T-cell (primary cell): ENCODE measurements around the gene ABTB2. TPM values are rescaled to one million over a fixed set of nuclear protein-coding genes. Genes with fewer than 3 reads are reported as not detected.

ENCODE experiments used
- ATAC-seq, 4 experiments: fragments of 200-7000 bp in 3 of 4; fragments of 150-1000 bp in 1 of 4; cut with Tn5 transposase; replicated peaks in 1 of 4; 1 replicate in 3 of 4; 2 replicates in 1 of 4; pipeline ENCODE4 v1.10.0; 2021; ENCODE audit warnings: moderate library complexity in 3 of 4, mild to moderate bottlenecking in 2 of 4, moderate number of reproducible peaks in 1 of 4
- CTCF ChIA-PET, 2 donors: fragments of 300-600 bp; sonication (Branson Sonifier 250); formaldehyde crosslinking; loops; one replicate each; lab custom pipeline; 2022; ENCODE audit warnings: antibody characterized with exemption in 2 of 2; lab: Charles Lee
- POLR2A ChIA-PET, 2 donors: fragments of 300-600 bp; sonication (Branson Sonifier 250); formaldehyde crosslinking; loops; one replicate each; lab custom pipeline; 2022; ENCODE audit warnings: antibody characterized with exemption in 2 of 2; lab: Charles Lee
- DNase-seq, 35 experiments: peaks; one replicate each; pipeline versions ENCODE4 v3.0.0 to v3.0.0-alpha.2; 2013 to 2023
- H3K27ac ChIP-seq: one replicate; pipeline ENCODE4 v1.5.1; 2013; ENCODE audit warnings: low read length
- H3K27me3 ChIP-seq, 2 experiments: replicated peaks in 1 of 2; 1 replicate in 1 of 2; 2 replicates in 1 of 2; pipeline versions ENCODE4 v1.6.1 to v1.7.0; 2013; ENCODE audit warnings: low read length in 1 of 2, mixed read lengths in 1 of 2; ENCODE audit not compliant: control insufficient read depth in 2 of 2, insufficient read depth in 2 of 2; ENCODE audit errors: extremely low read depth in 1 of 2
- H3K36me3 ChIP-seq, 2 donors: 1 replicate in 1 of 2; 2 replicates in 1 of 2; pipeline versions ENCODE4 v1.6.1 to v1.7.0; 2013; ENCODE audit warnings: low read length in 1 of 2; ENCODE audit not compliant: control insufficient read depth in 2 of 2, insufficient read depth in 1 of 2; ENCODE audit errors: extremely low read depth in 1 of 2
- H3K4me1 ChIP-seq, 2 experiments: 1 replicate in 1 of 2; 2 replicates in 1 of 2; pipeline versions ENCODE4 v1.6.1 to v1.7.0; 2013; ENCODE audit warnings: low read length in 2 of 2, mixed read lengths in 1 of 2; ENCODE audit not compliant: insufficient read depth in 2 of 2, control insufficient read depth in 1 of 2; ENCODE audit errors: extremely low read depth in 1 of 2
- H3K4me3 ChIP-seq, 2 donors: 1 replicate in 1 of 2; 2 replicates in 1 of 2; pipeline versions ENCODE4 v1.5.1 to v1.7.0; 2013; ENCODE audit warnings: mild to moderate bottlenecking in 2 of 2, low read length in 1 of 2, moderate library complexity in 1 of 2; ENCODE audit not compliant: control insufficient read depth in 1 of 2; ENCODE audit errors: extremely low read depth in 1 of 2
- H3K9me3 ChIP-seq: 2 replicates; pipeline ENCODE4 v1.7.0; 2013
- H3K27ac Mint-ChIP-seq, 2 donors: one replicate each; pipeline ENCODE4 v1.8.0; 2020 to 2021; ENCODE audit warnings: mild to moderate bottlenecking in 2 of 2, mixed read lengths in 2 of 2
- H3K27me3 Mint-ChIP-seq, 2 donors: one replicate each; pipeline ENCODE4 v1.8.0; 2021 to 2022; ENCODE audit warnings: mixed read lengths in 2 of 2
- H3K36me3 Mint-ChIP-seq: one replicate; pipeline ENCODE4 v1.8.0; 2021; ENCODE audit warnings: mixed read lengths
- H3K4me1 Mint-ChIP-seq, 3 donors: one replicate each; pipeline ENCODE4 v1.8.0; 2020 to 2022; ENCODE audit warnings: mixed read lengths in 3 of 3, mild to moderate bottlenecking in 1 of 3
- H3K4me3 Mint-ChIP-seq, 3 donors: one replicate each; pipeline ENCODE4 v1.8.0; 2020 to 2022; ENCODE audit warnings: mild to moderate bottlenecking in 3 of 3, mixed read lengths in 3 of 3, moderate library complexity in 3 of 3
- H3K9me3 Mint-ChIP-seq, 3 donors: one replicate each; pipeline ENCODE4 v1.8.0; 2020 to 2022; ENCODE audit warnings: mixed read lengths in 3 of 3
- WGBS: methylation state at CpG from one replicate; pipeline ENCODE4 v1.1.5; 2013; ENCODE audit warnings: missing lambda C conversion rate; ENCODE audit not compliant: insufficient coverage; 5-methylcytosine and 5-hydroxymethylcytosine counted together
- total RNA-seq, 35 experiments: library from RNA in 6 of 35; stranded (reverse) in 6 of 35; fragments of 120-200 nt in 1 of 35; gene quantifications; one replicate each; pipeline versions ENCODE4 v1.2.1 to v1.2.4 and lab custom pipeline; 2013 to 2026

Gene ABTB2
- total RNA-seq, result under 1 TPM; 0.50 to 0.93 (median 0.82) TPM
- total RNA-seq (2013), result 0.18 TPM
- total RNA-seq (lab: John Stamatoyannopoulos, UW), result 0.34 to 29.7 (median 3.1) reads per million in 29 experiments

GRCh38 chr11:34357701-34358257, at the start of gene ABTB2:
Gene ABTB2 (minus strand): TSS chr11:34358010.
- CTCF ChIA-PET, result interaction anchor here (0.6 to 2.8 kb wide), 20 partner anchors 10 to 752 kb away, joined by 3 to 14 read pairs (median 3); partner anchors contain the start of genes CAT (in 1 of the 2) and NAT10 (in 1 of the 2)
- POLR2A ChIA-PET, result interaction anchor here (0.6 to 0.7 kb wide), 4 partner anchors 38 to 1775 kb away, joined by 3 to 5 read pairs (median 3); no protein-coding TSS in a partner anchor
- H3K4me1 ChIP-seq, result peaks cover 0 to 29% of the 10 kb centered on the region in 2 experiments
- ATAC-seq, result peak; percentile 89 to 93 (median 90)
- peak within 1 kb of the TSS; percentile 56 to 79 for H3K27ac Mint-ChIP-seq
- peak; percentile 90 to 98 (median 97) for DNase-seq
- H3K27ac ChIP-seq, result peak within 1 kb of the TSS; percentile 58
- H3K36me3 ChIP-seq, result no peaks in the 10 kb centered on the region
- peak within 1 kb of the TSS; percentile 76 to 83 (median 79) for H3K4me3 Mint-ChIP-seq
- peak within 1 kb of the TSS; percentile 74 for H3K4me3 ChIP-seq
- H3K4me1 Mint-ChIP-seq, result peaks cover 21 to 29% (median 25%) of the 10 kb centered on the region in 3 donors
- under 1% methylated on average over 38 of the region's 57 CpGs for WGBS
- peaks cover 39 to 53% of the 10 kb centered on the region in 2 donors for H3K27me3 Mint-ChIP-seq
- H3K36me3 Mint-ChIP-seq, result peaks cover 5% of the 10 kb centered on the region
- H3K27me3 ChIP-seq, result peaks cover 5 to 34% of the 10 kb centered on the region in 2 experiments
- no peaks in the 10 kb centered on the region for H3K9me3 Mint-ChIP-seq
- no peaks in the 10 kb centered on the region for H3K9me3 ChIP-seq

GRCh38 chr11:34407121-34407813, 49.5 kb upstream of the ABTB2 start:
- no peaks in the 10 kb centered on the region for H3K9me3 Mint-ChIP-seq
- H3K36me3 ChIP-seq, result no peaks in the 10 kb centered on the region
- peaks cover 21 to 42% of the 10 kb centered on the region in 2 donors for H3K27me3 Mint-ChIP-seq
- no CpG with 5 or more reads among the region's 2 CpGs for WGBS
- H3K27ac ChIP-seq, result no peak overlapping the region
- H3K4me1 Mint-ChIP-seq, result peaks cover 9 to 13% (median 13%) of the 10 kb centered on the region in 3 donors
- POLR2A ChIA-PET, result no interaction called here
- DNase-seq (no peak), ATAC-seq (no peak)
- H3K4me3 ChIP-seq, result no peak overlapping the region
- H3K27me3 ChIP-seq, result peaks cover 0 to 4% of the 10 kb centered on the region in 2 experiments
- H3K4me1 ChIP-seq, result no peaks in the 10 kb centered on the region
- H3K36me3 Mint-ChIP-seq, result no peaks in the 10 kb centered on the region
- no peak overlapping the region for H3K4me3 Mint-ChIP-seq
- no peak overlapping the region for H3K27ac Mint-ChIP-seq
- CTCF ChIA-PET, result no interaction called here
- H3K9me3 ChIP-seq, result no peaks in the 10 kb centered on the region

GRCh38 chr11:34406413-34406812, 48.6 kb upstream of the ABTB2 start:
- no peaks in the 10 kb centered on the region for H3K9me3 ChIP-seq
- DNase-seq, result no peak
- peaks cover 0 to 4% of the 10 kb centered on the region in 2 experiments for H3K27me3 ChIP-seq
- ChIA-PET POLR2A (no interaction called here), CTCF (no interaction called here)
- no peaks in the 10 kb centered on the region for H3K4me1 ChIP-seq
- Mint-ChIP-seq H3K36me3 (no peaks in the 10 kb centered on the region), H3K27ac (no peak overlapping the region), H3K27me3 (peaks cover 21 to 42% of the 10 kb centered on the region in 2 donors), H3K4me3 (no peak overlapping the region), H3K4me1 (peaks cover 9 to 13% (median 13%) of the 10 kb centered on the region in 3 donors), H3K9me3 (no peaks in the 10 kb centered on the region)
- H3K4me3 ChIP-seq, result no peak overlapping the region
- 83% methylated on average over 1 of the region's 3 CpGs for WGBS
- no peak for ATAC-seq
- no peak overlapping the region for H3K27ac ChIP-seq
- H3K36me3 ChIP-seq, result no peaks in the 10 kb centered on the region

- ATAC-seq (no peak), DNase-seq (peak in 2 of 35 experiments; percentile 6 to 18)
- Histone ChIP-seq H3K9me3 (no peaks in the 10 kb centered on the region), H3K36me3 (no peaks in the 10 kb centered on the region), H3K27ac (no peak overlapping the region), H3K4me3 (no peak overlapping the region), H3K27me3 (peaks cover 0 to 4% of the 10 kb centered on the region in 2 experiments), H3K4me1 (no peaks in the 10 kb centered on the region)
- peaks cover 22 to 42% of the 10 kb centered on the region in 2 donors for H3K27me3 Mint-ChIP-seq
- CTCF ChIA-PET, result no interaction called here
- H3K4me3 Mint-ChIP-seq, result peak overlapping the region in 2 of 3 donors; percentile 22 to 35
- WGBS, result 67% methylated on average over 1 of the region's 7 CpGs
- H3K36me3 Mint-ChIP-seq, result no peaks in the 10 kb centered on the region
- no peaks in the 10 kb centered on the region for H3K9me3 Mint-ChIP-seq
- H3K27ac Mint-ChIP-seq, result no peak overlapping the region
- POLR2A ChIA-PET, result no interaction called here
- peaks cover 9 to 13% (median 13%) of the 10 kb centered on the region in 3 donors for H3K4me1 Mint-ChIP-seq
These were observed 47.5 kb upstream of the ABTB2 start for GRCh38 chr11:34405079-34405858.

- peaks cover 9 to 13% (median 13%) of the 10 kb centered on the region in 3 donors for H3K4me1 Mint-ChIP-seq
- Histone ChIP-seq H3K4me3 (no peak overlapping the region), H3K4me1 (no peaks in the 10 kb centered on the region), H3K9me3 (no peaks in the 10 kb centered on the region), H3K36me3 (no peaks in the 10 kb centered on the region), H3K27ac (no peak overlapping the region), H3K27me3 (peaks cover 0 to 4% of the 10 kb centered on the region in 2 experiments)
- no peaks in the 10 kb centered on the region for H3K9me3 Mint-ChIP-seq
- WGBS, result no CpG with 5 or more reads among the region's 6 CpGs
- no peak for DNase-seq
- ChIA-PET CTCF (no interaction called here), POLR2A (interaction anchor here in 1 of 2 donors (0.6 kb wide), 1 partner anchor 11 kb away, joined by 3 read pairs; no protein-coding TSS in a partner anchor)
- no peak overlapping the region for H3K4me3 Mint-ChIP-seq
- H3K27me3 Mint-ChIP-seq, result peaks cover 27 to 34% of the 10 kb centered on the region in 2 donors
- no peaks in the 10 kb centered on the region for H3K36me3 Mint-ChIP-seq
- ATAC-seq, result no peak
- H3K27ac Mint-ChIP-seq, result no peak overlapping the region
These were observed 46.5 kb upstream of the ABTB2 start for GRCh38 chr11:34404280-34404679.

- no peak overlapping the region for H3K4me3 Mint-ChIP-seq
- ChIA-PET POLR2A (interaction anchor here in 1 of 2 donors (0.6 kb wide), 2 partner anchors 10 to 575 kb away, joined by 3 to 4 read pairs; no protein-coding TSS in a partner anchor), CTCF (no interaction called here)
- peaks cover 26 to 32% of the 10 kb centered on the region in 2 donors for H3K27me3 Mint-ChIP-seq
- no peak for ATAC-seq
- no peak for DNase-seq
- H3K27ac ChIP-seq, result no peak overlapping the region
- H3K4me1 ChIP-seq, result no peaks in the 10 kb centered on the region
- H3K9me3 Mint-ChIP-seq, result no peaks in the 10 kb centered on the region
- H3K36me3 Mint-ChIP-seq, result no peaks in the 10 kb centered on the region
- no peaks in the 10 kb centered on the region for H3K36me3 ChIP-seq
- H3K4me3 ChIP-seq, result no peak overlapping the region
- peaks cover 0 to 4% of the 10 kb centered on the region in 2 experiments for H3K27me3 ChIP-seq
- H3K9me3 ChIP-seq, result no peaks in the 10 kb centered on the region
- peaks cover 9 to 13% (median 13%) of the 10 kb centered on the region in 3 donors for H3K4me1 Mint-ChIP-seq
- no peak overlapping the region for H3K27ac Mint-ChIP-seq
- 100% methylated on average over 1 of the region's 4 CpGs for WGBS
These were observed 45.6 kb upstream of the ABTB2 start for GRCh38 chr11:34403431-34403830.
